ENCODE measurements around the gene SLFN13.

- peak; percentile 28 to 42 for TF ChIP-seq CTCF (conservative IDR thresholded peaks at IDR 0.05 in 1 of 2, IDR thresholded peaks at IDR 0.05 in 1 of 2; ENCODE audit: low read depth in 1 of 2, low read length in 2 of 2)
- no peak for TF ChIP-seq EZH2 (IDR thresholded peaks at IDR 0.05; ENCODE audit: low read length, missing control alignments)
These were observed 15.3 kb downstream of the SLFN13 start for GRCh38 chr17:35433075-35433894.

Data from fibroblast of lung (primary cell).